Ureter (tissue), 1 donor: ENCODE data around the gene DAO. TPM values are rescaled to one million over a fixed set of nuclear protein-coding genes. Genes with fewer than 3 reads are reported as not detected.
A peak's percentile ranks its signal among the peaks of the same experiment; 100 is the strongest.
"Not testable (repeated sequence)": the region's sequence is repeated elsewhere in the genome, so short reads cannot be mapped to it uniquely, and the experiment has no call there.

Experiments used
- DNase-seq: peaks from one replicate; pipeline ENCODE4 v3.0.0-alpha.2; 2020; ENCODE audit warnings: low spot score
- total RNA-seq: library from RNA; stranded (reverse); gene quantifications from one replicate; pipeline ENCODE4 v1.2.4, GENCODE V29; 2023
- donor health status: DM: yes; HTN: yes; CAD: no.

DAO gene
- total RNA-seq, 1 donor from 2014 or later = not detected

DNA sequence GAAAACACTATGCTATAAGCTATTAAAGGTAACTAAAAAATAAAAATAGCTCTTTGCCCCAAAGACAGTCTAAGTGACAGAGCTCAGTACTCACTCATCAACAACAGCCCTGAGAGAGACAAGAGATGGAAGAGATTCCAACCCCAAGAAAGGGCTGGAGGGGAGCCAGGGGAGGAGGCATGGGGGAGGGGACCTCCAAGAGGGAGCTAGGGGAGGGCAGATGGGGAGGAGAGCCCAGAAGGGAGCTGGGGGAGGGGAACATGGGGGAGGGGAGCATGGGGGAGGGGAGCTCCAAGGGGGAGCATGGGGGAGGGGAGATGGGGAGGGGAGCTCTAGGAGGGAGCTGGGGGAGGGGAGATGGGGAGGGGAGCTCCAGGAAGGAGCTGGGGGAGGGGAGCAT is 30.2 kb upstream of the DAO start:
- DNase-seq = no peak

DNA sequence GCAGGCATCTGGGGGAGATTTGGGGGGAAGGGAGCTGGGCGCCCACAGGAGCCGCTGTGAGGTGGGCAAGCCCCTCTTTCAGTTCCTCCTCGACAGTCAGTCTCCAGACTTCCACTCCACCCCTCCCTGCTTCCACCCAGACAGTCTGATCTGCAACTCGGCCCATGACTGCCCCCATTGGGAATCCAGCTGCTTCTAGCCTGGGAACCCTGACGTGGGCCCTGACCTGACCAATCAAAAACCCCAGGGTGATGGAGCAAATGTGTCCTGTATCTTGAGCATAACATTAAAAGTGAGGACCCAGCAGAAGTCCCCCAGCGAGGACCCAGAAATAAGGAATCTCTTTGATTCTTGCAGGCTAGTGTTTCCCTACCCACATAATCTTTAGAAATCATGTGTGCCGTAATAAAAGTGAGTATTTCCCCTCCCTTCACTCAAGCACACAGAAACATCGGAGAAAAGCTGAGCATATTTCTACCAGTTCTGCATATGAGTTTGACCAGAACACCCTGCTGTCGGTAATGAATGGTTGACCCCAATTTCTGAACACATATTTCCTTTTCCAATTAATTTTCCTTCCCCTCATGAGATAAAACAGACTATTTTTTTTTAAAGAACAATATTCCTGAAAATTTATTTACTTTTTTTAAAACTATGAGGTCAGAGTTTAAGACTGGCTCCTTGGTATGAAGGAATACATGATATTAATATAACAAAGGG is 28.9 kb upstream of the DAO start:
- DNase-seq = no peak

DNA sequence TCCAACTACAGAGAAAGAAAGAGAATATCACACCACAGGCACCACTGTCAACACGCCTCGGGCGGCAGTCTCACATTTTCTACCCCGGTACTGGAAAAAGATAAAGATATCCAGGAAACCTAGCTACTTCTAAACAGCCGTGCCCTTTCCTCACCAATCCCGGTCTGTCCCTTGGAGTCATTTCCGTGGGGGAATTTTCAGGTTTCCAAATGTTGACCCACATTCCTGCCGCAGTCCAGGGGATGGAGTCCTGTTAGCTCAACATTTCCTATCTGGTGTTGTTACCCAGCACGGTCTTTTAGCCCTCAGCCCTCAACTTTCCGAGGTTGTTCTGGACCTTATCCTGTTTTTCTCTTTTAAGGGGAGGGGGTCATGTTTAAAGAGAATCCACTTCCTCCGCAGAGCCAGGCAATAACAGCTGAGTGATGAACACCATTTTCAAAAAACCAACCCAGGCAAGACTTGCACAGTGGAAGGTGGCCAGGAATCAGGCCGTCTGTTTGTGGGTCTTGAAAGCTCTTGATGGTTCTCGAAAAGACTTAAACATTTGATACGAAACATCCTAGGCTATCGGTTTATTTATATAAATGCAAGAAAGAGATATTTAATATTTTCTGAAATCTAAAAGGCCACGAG is 27.1 kb upstream of the DAO start:
- DNase-seq = no peak

DNA sequence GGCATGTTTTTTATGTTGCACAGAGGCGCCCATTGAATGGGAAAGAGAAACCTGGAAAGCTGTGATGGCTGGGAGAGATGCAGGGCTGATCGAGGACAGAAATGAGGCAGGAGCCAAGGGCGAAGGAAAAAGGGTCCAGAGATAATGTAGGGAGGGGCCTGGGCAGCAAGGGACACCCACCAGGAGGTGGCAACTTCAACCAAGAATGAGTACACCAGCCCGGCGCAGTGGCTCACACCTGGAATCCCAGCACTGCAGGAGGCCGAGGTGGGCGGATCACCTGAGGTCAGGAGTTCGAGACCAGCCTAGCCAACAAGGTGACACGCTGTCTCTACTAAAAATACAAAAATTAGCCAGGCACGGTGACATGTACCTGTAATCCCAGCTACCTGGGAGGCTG is 26.5 kb upstream of the DAO start:
- DNase-seq = no peak

DNA sequence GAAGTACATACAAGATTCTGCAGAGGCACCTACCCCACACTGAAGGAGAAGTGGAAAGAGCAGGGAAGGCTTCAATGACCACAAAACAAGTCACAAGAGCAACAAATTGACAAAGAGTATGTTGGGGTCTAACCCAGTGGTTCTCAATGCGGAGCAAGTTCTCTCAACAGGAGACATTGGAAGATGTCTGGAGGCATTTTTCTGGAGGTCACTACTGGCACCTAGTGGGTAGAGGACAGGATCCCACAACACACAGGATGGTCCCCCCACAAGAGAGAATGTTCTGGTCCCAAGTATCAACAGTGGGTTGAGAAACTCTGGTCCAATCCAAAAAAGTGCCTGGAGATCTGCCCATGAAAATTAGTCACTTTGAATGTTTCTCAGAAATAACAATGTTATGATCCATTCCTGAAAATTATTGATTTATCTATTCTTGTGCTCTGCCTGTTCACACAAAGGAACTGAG is 25.9 kb upstream of the DAO start:
- DNase-seq = no peak

DNA sequence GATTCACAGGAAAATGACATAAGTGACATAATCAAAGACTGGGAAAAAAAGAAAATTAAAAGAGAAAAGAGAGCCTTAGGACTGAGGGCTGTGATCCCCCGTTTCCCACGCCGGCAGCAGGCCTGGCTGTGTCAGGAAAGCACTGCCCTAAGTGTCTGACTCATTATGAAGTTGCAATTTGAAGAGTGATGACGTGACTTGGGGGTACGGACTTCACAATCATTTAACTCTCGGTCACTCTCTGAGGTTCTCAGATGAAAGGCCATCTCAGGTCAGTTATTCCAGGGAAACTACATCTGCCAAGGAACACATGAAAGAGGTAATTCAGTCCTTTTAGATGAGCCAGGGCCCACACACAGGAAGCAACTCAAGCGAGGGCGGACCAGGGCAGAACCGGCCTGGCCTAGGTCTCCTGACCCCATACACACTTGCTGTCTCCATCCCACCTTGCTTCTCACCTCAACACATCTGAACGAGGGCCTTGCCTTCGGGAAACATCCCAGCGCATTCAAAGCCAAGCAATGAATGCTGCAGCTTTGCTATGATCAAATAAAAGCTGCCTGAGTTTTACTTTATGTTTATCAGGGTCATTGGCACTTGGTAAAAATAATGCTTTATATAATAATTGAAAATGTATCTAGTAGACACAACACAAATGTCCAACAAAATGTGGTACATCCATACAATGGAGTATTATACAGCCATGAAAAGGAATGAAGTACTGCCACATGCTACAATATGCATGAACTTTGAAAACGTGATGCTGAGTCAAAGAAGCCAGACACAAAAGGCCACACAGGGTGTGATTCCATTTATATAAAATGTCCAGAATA is 25.2 kb upstream of the DAO start:
- DNase-seq = no peak

DNA sequence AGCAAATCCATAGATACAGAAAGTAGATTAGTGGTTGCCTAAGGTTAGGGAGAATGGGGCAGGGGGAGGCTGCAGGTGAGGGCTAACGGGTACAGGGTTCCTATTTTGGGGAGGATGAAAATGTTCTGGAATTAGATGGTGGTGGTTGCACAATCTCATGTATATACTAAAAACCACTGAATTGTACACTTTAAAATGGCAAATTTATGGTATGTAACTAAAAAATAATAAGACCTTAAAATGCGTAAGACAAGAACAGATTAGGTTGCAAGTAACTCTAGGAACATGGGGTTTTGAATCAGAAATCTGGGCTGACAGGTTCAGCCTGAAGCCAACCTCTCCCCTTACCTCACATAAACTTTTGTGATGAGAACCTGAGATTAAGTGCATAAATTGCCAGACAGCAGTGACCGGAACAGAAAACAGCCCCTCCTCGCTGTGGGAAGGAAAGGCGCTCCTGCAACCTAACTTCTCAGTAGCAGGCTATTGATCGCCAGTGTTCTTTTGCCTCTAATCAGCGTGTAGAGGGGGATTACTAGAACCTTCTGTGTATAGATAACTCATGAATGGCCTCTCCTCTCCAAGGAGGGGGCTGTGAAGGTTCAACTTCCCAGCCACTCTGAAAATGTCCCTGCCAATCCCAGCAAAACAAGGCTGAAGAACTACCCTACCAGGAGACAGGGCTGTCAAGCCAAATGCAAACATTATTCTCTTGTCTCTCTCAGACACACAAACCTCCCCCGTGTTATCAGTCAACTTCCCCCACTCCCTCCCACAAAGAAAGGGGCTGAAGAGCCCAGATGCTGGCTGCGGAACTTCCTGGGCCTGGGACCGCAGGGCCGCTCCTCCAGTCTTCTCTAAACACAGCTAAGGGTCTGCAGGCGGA is 24.4 kb upstream of the DAO start:
- DNase-seq = no peak

DNA sequence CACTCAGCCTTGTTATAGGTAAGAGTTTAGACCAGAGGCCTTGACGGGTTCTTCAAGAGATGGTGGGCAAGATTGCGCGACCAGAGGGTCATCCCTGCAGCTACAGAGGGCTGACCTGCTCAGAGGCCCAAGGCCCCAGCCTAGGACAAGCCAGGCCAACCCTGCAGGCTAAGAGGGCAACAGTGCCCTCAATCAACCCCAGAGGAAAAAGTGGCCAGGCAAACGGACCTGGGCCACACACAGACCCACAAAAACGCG is 23.8 kb upstream of the DAO start:
- no peak for DNase-seq

DNA sequence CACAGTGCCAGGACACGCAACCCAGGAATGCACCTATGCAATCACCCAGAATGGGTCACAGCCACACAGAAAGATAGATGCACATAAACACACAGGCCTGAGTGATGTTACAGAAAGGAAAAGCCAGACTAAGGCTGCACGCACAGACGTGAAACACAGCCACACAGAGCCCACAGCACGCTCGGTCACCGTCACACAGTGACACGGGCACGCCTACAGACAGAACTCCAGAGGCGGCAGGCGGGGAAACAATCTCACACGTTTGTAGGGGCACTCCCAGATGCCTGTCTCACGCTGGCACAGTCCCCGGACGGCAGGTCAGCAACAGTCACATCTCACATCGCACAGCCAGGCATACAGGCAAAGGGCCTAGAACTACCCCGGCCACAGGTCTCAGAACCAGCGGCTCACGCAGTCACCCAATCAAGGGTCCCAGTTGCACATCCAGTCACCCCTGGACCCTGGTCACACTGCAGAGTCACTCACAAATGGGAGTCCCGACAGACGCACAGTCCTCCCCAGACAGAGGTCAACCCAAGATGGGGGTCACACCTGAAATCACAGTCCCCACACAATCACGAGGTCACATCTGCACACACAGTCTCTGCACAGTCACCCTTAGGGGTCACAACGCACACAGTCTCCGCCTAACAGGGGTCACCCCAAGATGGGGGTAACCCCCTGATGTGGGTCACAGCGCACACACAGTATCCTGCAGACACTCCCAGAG is 23.3 kb upstream of the DAO start:
- DNase-seq = peak; percentile 83

DNA sequence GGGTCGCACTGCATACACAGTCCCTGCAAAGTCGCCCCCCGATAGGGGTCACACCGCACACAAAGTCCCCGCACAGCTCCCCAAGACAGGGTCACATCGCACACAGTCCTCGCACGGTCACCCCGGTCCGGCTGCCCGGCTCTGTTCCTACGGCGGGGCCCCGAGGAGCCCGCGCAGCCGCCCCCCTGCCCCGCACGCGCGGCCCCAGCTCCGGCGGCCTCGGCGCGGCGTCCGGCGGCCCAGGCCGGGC is 22.8 kb upstream of the DAO start:
- no peak for DNase-seq

DNA sequence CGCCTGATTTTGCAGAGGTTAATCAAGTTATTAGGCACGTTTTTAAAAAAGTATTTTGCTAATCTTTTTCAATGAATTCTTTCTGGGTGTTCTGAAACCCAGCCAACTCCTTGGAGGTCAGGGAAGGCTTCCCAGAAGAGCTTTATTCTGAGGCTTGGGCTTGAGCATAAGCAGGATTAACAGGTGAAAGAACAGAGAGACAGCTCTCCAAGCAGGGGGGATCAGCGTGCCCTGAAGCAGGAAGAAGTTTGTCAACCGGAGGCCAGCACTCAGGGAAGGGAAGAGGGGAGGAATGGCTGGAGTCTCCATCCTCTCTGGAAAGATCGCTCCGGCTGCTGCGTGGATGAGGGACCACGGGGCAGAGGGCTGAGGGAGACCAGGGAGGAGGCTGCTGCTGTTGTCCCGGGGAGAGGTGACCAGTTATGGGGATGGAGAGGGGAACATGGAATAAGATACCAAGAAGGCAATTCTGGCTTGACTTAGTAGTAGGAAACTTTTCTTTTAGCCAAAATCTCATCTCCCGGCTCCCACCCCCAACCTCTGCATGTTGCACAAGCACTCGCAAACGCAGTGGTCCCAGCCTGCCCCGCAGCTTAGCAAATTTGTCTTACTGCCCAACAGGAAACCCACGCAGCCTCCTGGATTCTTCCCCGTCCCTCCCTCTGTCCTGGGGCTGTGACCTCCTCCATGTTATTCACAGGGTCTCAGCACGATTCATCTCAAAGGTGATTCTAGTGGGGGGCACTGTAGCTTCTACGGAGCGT is 21.4 kb upstream of the DAO start:
- DNase-seq = no peak

DNA sequence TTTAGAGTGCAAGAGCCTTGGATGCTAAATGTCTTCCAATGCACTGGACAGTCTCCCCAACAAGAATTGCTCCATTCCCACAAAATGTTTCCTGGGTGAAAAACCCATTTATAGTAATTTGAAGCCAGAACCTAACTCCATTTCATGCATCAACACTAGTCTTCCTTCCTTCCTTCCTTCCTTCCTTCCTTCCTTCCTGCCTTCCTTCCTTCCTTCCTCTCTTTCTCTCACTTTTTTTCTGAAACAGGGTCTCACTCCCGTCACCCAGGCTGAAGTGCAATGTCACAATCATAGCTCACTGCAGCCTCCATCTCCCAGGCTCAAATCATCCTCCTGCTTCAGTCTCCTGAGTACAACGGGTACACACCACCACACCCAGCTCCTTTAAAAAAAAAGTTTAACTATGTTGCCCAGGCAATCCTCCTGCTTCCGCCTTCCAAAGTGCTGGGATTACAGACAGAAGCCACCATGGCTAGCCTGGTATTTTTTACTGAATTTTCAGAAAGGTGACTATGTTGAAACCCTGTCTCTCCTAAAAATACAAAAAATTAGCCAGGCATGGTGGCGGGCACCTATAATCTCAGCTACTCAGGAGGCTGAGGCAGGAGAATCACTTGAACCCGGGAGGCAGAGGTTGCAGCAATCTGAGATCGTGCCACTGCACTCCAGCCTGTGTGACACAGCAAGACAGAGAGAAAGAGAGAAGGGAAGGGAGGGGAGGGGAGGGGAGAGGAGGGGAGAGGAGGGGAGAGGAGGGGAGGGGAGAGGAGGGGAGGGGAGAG is 20.6 kb upstream of the DAO start:
- DNase-seq = not testable (repeated sequence)

DNA sequence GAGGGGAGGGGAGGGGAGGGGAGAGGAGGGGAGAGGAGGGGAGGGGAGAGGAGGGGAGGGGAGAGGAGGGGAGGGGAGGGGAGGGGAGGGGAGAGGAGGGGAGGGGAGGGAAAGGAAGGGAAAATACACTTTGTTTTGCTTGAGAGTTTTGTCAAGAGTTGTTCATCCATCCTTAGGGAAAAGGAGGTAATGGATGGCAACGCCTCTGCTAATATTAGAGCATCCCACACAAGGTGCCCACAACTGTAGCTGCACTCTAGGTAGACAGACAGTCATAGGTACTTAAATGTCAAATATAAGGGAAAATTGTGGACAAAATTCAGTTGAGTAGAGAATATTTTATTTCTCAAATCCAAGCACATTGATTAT is 20.0 kb upstream of the DAO start:
- no peak for DNase-seq

DNA sequence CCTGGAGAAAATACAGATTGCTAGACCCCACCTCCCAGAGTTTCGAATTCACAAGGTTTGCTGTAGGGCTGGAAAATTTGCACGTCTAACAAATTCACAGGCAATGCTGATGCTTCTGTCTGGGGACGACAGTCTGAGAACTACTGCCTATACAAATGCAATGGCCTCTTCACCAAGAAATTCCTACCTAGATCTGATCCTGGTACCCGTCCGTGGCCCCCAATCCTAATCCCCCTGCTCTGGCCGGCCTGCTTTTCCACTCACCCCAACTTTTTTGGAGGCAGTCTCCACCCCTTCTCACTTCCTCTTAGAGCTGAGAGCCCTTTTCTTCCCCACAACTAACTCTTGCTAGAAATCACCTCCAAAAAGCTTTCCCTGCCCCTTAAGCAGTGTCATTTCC is 19.4 kb upstream of the DAO start:
- DNase-seq = no peak

DNA sequence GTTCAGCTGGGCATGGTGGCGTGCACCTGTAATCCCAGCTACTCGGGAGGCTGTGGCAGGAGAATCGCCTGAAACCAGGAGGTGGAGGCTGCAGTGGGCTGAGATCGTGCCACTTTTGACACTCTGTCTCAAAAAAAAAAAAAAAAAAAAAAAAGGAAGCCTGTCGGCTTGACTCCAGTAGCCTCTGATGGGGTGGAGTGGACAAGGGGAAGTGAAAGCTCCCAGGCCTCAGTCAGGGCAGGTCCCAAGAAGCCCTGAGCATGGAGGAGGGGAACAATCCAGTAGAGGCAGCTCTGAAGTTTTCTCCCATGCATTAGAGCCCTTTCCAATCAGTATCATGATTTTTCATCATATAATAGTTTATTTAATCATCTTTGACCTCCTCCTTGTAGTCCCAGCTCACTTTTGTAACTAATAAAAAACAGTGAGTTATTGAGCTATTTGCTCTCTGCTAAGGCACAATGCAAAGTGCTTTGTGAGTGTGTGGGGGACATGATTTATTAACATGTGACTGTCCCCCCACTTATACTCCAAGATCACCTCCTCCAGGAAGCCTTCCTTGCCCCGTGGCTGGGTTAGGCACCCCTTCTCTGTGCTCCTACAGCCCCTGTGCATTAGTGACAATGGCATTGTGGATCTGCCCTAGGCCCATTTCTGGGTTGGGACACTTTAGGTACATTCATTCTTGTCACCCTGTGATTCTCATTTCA is 17.9 kb upstream of the DAO start:
- DNase-seq = no peak

DNA sequence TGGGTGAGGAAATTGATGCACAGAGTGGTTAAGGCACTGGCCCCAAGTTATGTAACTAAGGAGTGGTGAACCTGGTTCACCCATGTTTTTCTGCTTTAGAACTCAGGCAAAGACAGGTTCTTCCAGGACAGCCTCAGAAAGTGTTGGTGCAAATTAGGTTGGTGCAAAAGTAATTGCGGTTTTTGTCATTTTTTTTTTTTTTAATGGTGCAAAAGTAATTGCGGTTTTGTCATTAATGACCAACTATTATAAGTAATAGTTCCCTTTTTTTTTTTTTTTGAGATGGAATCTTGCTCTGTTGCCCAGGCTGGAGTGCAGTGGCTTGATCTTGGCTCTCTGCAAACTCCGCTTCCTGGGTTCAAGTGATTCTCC is 17.3 kb upstream of the DAO start:
- no peak for DNase-seq

DNA sequence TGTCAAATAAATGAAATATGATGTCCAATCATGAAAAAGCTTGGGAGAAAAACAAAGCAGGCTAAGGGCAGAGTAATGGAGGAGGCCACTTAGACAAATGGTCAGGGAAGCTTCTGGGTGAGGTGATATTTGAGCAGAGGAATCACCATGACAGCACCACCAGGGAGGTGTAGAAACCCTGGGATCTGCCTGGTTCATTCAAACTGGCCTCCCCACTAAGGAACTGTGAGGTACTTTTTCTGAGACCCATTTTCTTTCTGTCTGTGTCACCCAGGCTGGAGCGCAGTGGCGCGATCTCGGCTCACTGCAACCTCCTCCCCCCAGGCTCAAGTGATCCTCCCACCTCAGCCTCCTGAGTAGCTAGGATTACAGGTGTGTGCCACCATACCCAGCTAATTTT is 14.7 kb upstream of the DAO start:
- no peak for DNase-seq

DNA sequence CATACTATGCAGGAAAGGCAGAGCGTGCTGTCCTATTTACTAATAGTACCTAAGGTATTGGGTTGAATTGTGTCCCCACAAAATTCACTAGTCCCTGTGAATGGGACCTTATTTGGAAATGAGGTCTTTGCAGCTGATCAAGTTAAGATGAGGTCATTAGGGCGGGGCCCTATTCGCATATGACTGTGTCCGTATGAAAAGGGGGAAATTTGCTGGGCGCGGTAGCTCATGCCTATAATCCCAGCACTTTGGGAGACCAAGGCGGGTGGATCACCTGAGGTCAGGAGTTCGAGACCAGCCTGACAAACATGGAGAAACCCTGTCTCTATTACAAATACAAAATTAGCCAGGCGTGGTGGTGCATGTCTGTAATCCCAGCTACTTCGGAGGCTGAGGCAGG is 13.8 kb upstream of the DAO start:
- DNase-seq = not testable (repeated sequence)

DNA sequence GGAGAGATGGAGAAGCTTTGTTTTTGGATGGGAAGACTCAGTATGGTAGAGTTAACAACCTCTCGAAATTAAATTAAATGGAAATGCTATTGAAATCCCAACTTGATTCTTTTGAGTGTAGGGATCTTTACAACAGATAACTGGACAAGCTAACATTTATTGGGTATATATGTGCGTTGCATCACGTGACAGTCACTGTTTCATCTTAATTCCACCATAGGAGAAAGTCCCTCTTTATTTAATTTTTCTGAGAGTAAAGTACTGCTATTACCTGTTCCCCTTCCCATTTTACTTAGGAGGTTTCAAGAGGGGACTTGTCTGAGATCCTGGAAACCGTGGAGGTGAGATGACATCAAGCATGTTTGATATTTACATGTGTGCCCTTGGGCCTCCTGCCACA is 11.1 kb upstream of the DAO start:
- DNase-seq = no peak

DNA sequence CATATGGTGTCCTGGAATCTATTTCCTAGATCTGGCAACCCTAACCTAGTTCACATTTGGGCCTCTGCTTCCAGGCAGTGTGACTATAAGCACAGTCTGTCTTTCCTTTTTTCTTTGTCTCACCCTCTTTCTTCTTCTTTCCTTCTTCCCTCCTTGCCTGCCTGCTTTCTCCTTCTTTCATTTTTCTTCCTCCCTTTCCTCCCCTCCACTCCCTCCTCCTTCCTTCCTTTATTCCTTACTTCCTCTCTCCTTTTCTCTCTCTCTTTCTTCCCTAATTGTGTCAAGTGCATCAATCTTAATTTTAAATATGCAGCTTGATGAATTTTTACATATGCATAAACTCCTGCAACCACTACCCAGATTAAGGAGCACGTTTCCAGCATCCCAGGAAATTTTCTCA is 4.6 kb upstream of the DAO start:
- DNase-seq = no peak
